ENCODE data around the gene GNE.

DNA sequence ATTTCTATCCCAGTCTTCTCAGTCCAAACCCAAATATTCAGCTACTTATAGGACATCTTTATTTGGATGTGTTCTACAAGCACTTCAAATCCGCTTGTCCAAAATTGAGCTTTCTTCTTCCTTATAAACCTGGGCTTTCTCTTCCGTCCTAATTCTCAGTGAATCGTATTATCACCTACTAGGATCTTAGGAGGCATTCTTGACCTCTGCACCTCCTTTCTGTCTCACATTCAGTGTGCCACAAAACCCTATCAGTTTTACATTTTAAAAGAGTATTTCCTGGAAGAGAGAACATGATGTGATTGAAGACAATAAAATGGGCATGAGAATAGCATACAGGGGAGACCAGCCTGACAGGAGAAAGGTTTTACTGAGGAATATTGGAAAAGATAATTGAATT is 16.8 kb upstream of the GNE start:
- TF ChIP-seq, protein P1, sequence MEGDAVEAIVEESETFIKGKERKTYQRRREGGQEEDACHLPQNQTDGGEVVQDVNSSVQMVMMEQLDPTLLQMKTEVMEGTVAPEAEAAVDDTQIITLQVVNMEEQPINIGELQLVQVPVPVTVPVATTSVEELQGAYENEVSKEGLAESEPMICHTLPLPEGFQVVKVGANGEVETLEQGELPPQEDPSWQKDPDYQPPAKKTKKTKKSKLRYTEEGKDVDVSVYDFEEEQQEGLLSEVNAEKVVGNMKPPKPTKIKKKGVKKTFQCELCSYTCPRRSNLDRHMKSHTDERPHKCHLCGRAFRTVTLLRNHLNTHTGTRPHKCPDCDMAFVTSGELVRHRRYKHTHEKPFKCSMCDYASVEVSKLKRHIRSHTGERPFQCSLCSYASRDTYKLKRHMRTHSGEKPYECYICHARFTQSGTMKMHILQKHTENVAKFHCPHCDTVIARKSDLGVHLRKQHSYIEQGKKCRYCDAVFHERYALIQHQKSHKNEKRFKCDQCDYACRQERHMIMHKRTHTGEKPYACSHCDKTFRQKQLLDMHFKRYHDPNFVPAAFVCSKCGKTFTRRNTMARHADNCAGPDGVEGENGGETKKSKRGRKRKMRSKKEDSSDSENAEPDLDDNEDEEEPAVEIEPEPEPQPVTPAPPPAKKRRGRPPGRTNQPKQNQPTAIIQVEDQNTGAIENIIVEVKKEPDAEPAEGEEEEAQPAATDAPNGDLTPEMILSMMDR (IDR thresholded peaks at IDR 0.05): no peak
- TF ChIP-seq POLR2A (IDR thresholded peaks at IDR 0.05): no peak

Measured in lower leg skin (tissue), 3 donors.